ENCODE data around the gene WDR48. TPM values are rescaled to one million over a fixed set of nuclear protein-coding genes. Genes with fewer than 3 reads are reported as not detected.

Gene WDR48
- polyA plus RNA-seq, 1 donor (not counting 4 experiments of a cell fraction or from before 2014, with no cell fraction given) = 29.7 TPM

DNA sequence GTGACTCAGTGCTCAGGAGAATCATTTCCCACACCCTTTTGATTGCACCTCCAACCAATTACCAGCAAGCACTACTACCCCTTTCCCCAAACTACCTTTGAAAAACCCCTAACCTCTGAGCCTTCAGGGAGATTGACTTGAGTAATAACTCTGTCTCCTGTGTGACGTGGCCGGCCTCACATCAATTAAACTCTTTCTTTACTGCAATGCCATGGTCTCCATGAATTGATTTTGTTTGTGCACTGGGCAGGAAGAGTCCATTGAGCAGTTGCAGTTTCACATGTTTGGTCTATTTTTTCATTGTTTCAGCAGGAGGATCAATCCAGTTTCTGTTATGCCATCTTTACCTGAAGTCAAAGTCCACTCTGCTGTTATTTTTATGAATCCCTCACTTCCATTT lies 32.5 kb upstream of the WDR48 start:
- Histone ChIP-seq H3K27ac (ENCODE audit: control insufficient read depth, insufficient read depth, low read length) (no peak overlapping the region), H3K9me3 (ENCODE audit: control insufficient read depth, low read depth, low read length) (no peaks in the 10 kb centered on the region), H3K9ac (ENCODE audit: control insufficient read depth, extremely low read depth, insufficient read depth, low read length) (no peak overlapping the region), H3K4me1 (ENCODE audit: control insufficient read depth, extremely low read depth, insufficient read depth, low read length) (no peaks in the 10 kb centered on the region), H3K9me1 (ENCODE audit: control insufficient read depth, extremely low read depth, insufficient read depth, low read length) (no peaks in the 10 kb centered on the region), H3K79me2 (ENCODE audit: control insufficient read depth, insufficient read depth, low read length) (no peaks in the 10 kb centered on the region), H4K20me1 (ENCODE audit: control insufficient read depth, extremely low read depth, insufficient read depth, low read length) (no peaks in the 10 kb centered on the region), H3K36me3 (ENCODE audit: control insufficient read depth in 2 of 2, extremely low read depth in 1 of 2, insufficient read depth in 2 of 2, low read length in 2 of 2) (no peaks in the 10 kb centered on the region), H3K4me2 (ENCODE audit: control insufficient read depth, extremely low read depth, insufficient read depth, low read depth, low read length) (no peak overlapping the region), H3K27me3 (ENCODE audit: control insufficient read depth, extremely low read depth, insufficient read depth, low read length) (no peaks in the 10 kb centered on the region), H2AFZ (ENCODE audit: control insufficient read depth, low read length) (no peak overlapping the region), H3K4me3 (ENCODE audit: control insufficient read depth in 2 of 3, extremely low read depth in 1 of 3, insufficient read depth in 2 of 3, low read depth in 1 of 3, low read length in 3 of 3) (no peak overlapping the region)
- FAIRE-seq = no peak
- dilution Hi-C loops (cut with MboI; ENCODE audit: extremely low pct_ligation_motif_present, low sequenced_read_pairs) = no loop called here
- TF ChIP-seq, protein P1, sequence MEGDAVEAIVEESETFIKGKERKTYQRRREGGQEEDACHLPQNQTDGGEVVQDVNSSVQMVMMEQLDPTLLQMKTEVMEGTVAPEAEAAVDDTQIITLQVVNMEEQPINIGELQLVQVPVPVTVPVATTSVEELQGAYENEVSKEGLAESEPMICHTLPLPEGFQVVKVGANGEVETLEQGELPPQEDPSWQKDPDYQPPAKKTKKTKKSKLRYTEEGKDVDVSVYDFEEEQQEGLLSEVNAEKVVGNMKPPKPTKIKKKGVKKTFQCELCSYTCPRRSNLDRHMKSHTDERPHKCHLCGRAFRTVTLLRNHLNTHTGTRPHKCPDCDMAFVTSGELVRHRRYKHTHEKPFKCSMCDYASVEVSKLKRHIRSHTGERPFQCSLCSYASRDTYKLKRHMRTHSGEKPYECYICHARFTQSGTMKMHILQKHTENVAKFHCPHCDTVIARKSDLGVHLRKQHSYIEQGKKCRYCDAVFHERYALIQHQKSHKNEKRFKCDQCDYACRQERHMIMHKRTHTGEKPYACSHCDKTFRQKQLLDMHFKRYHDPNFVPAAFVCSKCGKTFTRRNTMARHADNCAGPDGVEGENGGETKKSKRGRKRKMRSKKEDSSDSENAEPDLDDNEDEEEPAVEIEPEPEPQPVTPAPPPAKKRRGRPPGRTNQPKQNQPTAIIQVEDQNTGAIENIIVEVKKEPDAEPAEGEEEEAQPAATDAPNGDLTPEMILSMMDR (optimal IDR thresholded peaks at IDR 0.05 in 1 of 3, IDR thresholded peaks at IDR 0.05 in 1 of 3, conservative IDR thresholded peaks at IDR 0.05 in 1 of 3; ENCODE audit: extremely low read depth in 1 of 3, insufficient read depth in 2 of 3, low read length in 3 of 3) = no peak
- TF ChIP-seq EZH2 (IDR thresholded peaks at IDR 0.05; ENCODE audit: low read length) = no peak
- DNase-seq (ENCODE audit: low read depth, low spot score) = no peak

DNA sequence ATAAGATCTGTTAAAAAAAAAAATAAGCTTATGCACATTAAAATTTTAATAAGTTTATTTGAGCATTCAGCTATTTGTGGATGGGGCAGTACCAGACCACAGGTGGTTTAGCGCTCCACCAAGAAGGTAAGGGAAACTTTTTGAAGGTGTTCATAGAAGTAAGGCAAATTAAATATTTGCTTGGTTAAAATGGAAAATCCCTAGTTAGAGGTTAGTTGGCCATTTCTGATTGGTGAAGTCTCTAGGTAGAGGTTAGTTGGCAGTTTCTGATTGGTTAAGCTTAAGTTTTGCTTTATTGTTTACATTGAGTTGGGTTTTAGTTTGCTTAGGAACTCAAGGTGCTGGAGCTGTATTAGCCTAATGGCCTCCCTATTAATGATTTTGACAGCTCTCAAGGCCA lies 30.8 kb upstream of the WDR48 start:
- FAIRE-seq = no peak

More for the DNA sequence above, 30.8 kb upstream of the WDR48 start:
- no peaks in the 10 kb centered on the region for H3K4me1 ChIP-seq (ENCODE audit: control insufficient read depth, extremely low read depth, insufficient read depth, low read length)
- H3K9me3 ChIP-seq (ENCODE audit: control insufficient read depth, low read depth, low read length) = no peaks in the 10 kb centered on the region
- H3K27me3 ChIP-seq (ENCODE audit: control insufficient read depth, extremely low read depth, insufficient read depth, low read length) = no peaks in the 10 kb centered on the region
- no peaks in the 10 kb centered on the region for H3K36me3 ChIP-seq (ENCODE audit: control insufficient read depth in 2 of 2, extremely low read depth in 1 of 2, insufficient read depth in 2 of 2, low read length in 2 of 2)
- H3K79me2 ChIP-seq (ENCODE audit: control insufficient read depth, insufficient read depth, low read length) = no peaks in the 10 kb centered on the region
- DNase-seq (ENCODE audit: low read depth, low spot score) = no peak
- dilution Hi-C loops (cut with MboI; ENCODE audit: extremely low pct_ligation_motif_present, low sequenced_read_pairs) = no loop called here
- no peak overlapping the region for H3K4me2 ChIP-seq (ENCODE audit: control insufficient read depth, extremely low read depth, insufficient read depth, low read depth, low read length)
- H3K9ac ChIP-seq (ENCODE audit: control insufficient read depth, extremely low read depth, insufficient read depth, low read length) = no peak overlapping the region
- no peaks in the 10 kb centered on the region for H4K20me1 ChIP-seq (ENCODE audit: control insufficient read depth, extremely low read depth, insufficient read depth, low read length)
- H3K27ac ChIP-seq (ENCODE audit: control insufficient read depth, insufficient read depth, low read length) = no peak overlapping the region
- no peaks in the 10 kb centered on the region for H3K9me1 ChIP-seq (ENCODE audit: control insufficient read depth, extremely low read depth, insufficient read depth, low read length)
- TF ChIP-seq EZH2 (IDR thresholded peaks at IDR 0.05; ENCODE audit: low read length) = no peak
- TF ChIP-seq, protein P1 (optimal IDR thresholded peaks at IDR 0.05 in 1 of 3, IDR thresholded peaks at IDR 0.05 in 1 of 3, conservative IDR thresholded peaks at IDR 0.05 in 1 of 3; ENCODE audit: extremely low read depth in 1 of 3, insufficient read depth in 2 of 3, low read length in 3 of 3) = no peak
- no peak overlapping the region for H2AFZ ChIP-seq (ENCODE audit: control insufficient read depth, low read length)
- no peak overlapping the region for H3K4me3 ChIP-seq (ENCODE audit: control insufficient read depth in 2 of 3, extremely low read depth in 1 of 3, insufficient read depth in 2 of 3, low read depth in 1 of 3, low read length in 3 of 3)
